Activated CD4-positive, alpha-beta T cell treated with anti-CD3 and anti-CD28 coated beads for 48 hours (primary cell): ENCODE data around the gene ATE1.
A peak's percentile ranks its signal among the peaks of the same experiment; 100 is the strongest.
"Not testable (repeated sequence)": the region's sequence is repeated elsewhere in the genome, so short reads cannot be mapped to it uniquely, and the experiment has no call there.

ENCODE experiments used
- DNase-seq: peaks from one replicate; pipeline ENCODE4 v3.0.0-alpha.2; 2020

The ATE1 gene

DNA sequence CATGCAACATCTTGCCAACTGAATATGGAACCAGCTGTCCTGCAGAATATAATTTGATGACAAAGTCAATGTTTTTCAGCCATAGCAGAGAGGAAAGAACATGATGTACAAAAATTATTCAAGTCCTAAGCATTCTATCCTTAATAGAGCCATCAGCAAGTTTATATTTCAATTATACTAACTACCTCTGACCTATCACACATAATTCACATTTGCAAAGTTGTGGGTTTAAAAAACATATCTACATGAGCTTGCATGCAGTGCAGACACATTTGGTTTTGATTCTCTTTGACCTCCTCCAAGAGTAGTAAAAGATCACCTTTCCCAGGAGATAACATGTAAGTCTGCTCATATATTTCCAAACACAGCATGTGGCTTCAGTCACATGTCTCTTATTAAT is 203.5 kb downstream of the ATE1 start:
- no peak for DNase-seq

- DNase-seq = no peak
Measured at GRCh38 chr10:121722665-121723064, 205.2 kb downstream of the ATE1 start.

DNA sequence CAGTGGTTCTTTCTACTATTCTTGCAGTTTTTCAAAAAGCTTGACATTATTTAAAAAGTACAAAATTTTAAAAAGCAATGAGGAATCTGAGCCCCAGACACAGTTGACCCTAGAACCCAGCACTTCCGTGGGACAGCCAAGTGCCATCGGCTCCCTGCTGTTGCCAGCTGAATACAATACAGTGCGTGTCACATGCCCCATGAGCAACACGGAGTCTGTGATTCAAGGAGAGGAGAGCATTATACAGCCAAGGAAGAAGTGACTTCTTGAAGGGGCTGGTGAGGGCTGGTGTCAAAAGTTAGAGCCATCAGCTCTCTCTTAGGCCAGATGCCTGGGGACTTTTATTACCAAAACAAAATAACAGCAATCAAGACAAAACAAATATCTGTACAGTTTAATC is 206.6 kb downstream of the ATE1 start:
- DNase-seq = no peak

- DNase-seq = no peak
Measured at GRCh38 chr10:121715969-121716368, 211.9 kb downstream of the ATE1 start.

DNA sequence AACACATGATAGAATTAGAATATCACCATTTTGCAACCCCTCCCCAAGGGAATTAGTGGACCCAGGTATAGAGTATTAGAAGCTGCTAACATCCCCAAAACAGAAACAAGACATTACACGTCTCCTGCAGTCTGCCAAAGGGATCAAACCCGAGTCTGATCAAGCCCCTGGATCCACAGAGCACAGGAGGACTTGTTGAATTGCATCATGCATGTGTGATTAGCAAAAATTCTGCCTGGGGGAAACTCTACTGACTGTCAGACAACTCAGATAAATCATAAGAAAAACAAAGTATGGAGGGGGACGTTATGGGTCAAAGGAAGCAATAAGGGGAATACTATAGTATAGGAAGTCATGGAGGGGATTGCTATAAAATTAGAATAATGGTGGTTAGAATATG is 212.8 kb downstream of the ATE1 start:
- no peak for DNase-seq

GRCh38 chr10:121713486-121713885 is 214.3 kb downstream of the ATE1 start:
- DNase-seq = no peak

DNA sequence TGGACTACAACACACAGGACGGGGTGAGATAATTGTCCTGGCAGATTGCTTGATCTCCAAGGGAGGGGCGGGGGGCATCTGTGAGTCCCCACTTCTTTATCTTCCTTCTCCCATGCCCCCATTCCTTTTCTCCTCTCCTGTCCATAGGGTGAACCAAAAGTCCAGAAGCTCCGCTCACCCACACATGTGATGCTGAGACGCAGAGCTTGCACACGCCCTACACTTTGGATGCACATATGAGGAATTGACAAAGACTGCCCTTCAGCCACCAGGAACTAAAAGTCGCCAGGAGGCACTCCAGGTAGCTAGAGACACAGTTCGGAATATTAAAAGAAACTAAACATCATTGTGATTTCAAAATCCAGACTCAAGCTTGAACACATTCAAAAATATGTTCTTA is 216.9 kb downstream of the ATE1 start:
- no peak for DNase-seq

DNA sequence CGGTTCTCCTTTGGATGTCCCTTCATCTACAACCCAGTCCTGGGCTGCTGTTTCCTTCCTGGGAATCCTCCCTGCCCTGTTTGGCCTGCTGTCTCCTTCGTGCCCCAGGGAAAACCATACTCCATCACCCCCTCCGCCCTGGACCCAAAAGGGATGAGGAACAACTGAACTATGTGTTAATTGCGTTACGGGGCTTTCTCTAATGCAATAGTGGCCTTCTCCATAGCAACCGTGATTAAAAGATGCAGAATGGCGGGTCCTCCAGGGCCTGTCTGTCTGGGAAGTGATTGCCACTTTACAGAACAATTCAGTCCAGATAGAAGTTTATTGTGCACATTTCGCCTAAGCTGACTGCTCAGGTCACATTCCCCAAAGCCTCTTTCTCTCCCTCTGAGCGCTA is 217.6 kb downstream of the ATE1 start:
- no peak for DNase-seq

GRCh38 chr10:121709675-121710073 is 218.2 kb downstream of the ATE1 start:
- no peak for DNase-seq

- DNase-seq = no peak
Measured at GRCh38 chr10:121708728-121709674, 218.8 kb downstream of the ATE1 start.

DNA sequence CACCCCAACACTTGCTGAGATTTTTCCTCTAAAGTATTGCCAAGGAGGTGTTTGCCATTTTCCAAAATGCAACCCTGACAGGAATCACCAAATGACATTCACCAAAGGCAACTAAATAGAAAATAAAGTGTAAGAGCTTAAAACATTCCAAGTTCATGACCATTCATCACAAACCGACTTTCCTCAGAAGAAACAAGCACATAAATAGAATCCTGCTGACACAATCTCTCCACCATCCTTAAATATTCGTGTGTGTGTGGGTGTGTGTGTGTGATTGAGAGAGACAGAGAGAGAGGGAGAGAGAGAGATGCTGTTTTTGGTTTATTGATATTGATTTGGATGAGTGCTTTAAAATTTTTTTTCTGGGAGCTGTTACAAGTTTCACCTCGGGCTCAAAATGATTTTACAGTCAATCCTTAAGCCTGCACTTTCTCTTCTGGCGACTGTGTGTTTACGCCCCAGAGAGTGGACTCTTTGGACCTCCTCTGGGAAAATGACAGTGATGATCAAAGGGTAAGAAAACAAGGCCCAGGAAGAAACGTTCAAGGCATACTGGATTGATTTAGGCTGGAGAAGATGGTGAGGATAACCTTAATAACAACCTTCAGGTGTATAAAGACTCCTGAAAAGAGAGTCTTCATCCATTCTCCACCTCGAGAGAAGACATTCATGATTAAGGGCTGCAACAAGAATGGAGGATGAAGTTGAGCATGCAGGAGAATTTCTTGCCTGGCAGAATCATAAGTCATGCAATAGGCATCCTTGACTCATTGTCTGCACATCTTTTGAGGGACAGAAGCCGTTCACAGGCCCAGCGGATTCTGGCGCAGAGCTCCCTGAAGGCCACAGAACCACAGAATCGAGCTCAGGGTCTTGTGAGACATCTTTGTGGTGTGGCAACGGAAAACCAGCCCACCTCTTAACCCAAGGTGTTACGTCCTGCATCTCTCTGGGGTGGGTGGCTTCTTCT is 225.2 kb downstream of the ATE1 start:
- no peak for DNase-seq

- DNase-seq = no peak
Measured at GRCh38 chr10:121700416-121700815, 227.4 kb downstream of the ATE1 start.

DNA sequence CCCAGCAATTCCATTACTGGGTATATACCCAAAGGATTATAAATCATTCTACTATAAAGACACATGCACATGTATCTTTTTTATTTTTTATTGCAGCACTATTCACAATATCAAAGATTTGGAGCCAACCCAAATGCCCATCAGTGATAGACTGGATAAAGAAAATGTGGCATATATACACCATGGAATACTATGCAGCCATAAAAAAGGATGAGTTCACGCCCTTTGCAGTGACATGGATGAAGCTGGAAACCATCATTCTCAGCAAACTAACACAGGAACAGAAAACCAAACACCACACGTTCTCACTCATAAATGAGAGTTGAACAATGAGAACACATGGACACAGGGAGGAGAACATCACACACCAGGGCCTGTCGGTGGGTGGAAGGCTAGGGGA is 228.1 kb downstream of the ATE1 start:
- DNase-seq = not testable (repeated sequence)

DNA sequence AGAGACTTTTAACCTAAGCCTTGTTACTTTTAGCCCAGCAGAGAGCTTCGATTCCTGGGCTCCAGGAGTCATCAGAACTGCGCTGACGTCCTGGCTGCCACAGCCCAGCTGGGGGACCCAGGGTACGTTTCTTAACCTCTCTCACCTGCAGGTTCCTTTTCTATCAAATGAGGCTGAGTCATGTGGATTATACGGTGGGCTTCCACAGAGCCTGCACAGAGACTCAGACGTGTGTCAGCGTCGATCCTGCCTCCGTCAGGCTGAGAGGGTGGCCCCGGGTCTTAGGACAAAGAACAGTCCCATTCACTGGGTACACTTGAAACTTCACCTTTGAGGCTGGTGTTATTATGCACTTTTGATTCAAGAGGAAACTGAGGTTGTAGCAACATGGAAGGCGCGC is 228.9 kb downstream of the ATE1 start:
- no peak for DNase-seq

DNA sequence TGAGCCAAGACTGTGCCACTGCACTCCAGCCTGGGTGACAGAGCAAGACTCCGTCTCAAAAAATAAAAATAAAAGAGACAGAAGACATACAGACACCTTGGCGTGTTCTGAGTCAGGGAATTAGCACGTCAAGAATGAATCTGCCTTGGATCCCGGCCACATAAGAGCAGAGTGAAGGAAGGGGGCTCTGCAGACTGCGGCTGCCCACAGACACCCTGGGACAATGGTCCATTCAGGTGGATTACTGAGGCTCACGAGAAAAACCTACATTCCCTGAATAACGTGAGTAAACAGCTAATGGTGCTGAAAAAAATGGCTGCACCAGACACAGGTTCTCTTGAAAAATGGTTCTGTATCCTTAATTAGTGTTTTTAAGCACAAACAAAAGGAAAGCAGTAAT is 229.5 kb downstream of the ATE1 start:
- DNase-seq = no peak

DNA sequence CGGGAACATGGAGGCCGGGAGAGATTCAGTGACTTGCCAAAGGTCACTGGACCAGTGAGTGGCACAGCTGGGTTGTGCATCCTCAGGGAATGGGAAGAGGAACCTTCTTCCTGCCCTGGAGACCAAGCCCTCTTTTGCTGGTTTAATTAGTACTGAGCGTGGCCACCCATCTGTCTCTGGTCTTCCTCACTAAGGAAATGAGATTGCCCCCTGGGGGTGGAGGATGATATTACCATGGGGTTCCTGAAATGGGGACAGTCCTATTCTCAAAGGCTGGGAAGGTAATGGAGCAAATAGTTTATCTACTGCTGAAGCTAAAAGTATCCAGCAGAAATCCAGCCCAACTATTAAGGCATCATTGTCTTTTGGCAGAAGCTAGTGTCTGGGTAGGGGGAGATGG is 231.0 kb downstream of the ATE1 start:
- peak; percentile 53 for DNase-seq

DNA sequence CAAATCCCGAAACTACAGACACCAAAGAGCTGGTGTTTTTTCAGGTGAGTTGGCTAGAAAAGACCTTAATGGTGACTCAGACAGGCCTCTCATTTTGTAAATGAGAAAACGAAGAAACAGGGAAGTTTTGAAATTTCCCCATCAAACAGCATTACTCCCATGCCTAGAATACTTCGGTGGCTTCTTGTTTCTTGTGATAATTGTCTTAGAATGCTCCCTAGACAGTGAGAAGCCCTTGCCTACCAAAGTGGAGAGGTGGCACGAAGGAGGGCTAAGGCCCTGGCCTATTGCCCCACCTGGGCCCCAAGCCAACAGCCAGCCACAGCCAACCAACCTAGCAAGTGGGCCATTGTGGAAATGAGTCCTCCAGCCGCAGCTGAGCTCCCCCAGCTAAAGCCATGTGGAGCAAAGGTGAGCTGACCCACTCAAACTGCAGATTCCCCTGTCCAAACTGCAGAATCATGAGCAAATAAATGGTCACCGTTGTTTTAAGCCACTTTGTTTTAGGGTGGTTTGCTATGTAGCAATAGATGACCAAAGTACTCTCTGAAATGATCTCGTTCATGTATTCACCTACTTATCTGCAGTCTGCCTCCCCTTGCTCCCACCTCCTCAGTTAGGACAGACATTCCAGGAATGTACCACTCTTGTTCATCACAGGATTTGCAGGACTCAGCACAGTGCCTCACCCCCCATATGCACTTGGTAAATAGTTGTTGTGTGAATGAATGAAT is 231.9 kb downstream of the ATE1 start:
- no peak for DNase-seq

GRCh38 chr10:121694966-121695643 is 232.7 kb downstream of the ATE1 start:
- DNase-seq = no peak

DNA sequence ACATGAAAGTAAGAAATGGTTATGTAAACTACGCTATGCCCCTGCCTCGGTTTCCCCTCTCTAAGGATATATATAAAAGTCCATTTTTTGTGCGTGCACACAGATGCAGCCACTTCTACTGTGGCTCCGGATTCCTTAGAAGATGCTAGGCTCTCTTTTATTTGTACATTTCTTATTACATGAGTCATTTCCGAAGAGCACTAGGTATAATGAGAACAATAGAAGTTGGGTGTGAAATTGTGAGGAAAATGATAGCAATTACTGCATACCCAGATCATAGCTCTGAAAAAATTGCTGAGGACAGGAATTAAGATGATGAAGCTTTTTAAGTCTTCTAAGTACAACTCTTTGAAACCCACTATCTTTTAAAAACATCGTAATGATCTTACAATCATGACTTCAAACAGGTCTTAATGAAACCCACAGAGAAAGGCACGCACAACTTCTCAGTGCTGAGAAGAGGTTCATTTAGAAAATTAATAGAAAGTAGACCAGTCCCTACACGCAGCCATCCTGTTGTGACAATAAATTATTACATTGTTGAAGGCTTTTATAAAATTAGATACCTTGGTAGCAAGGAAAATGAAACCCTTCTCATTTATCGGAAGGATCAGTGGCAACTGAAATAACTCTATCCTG is 233.4 kb downstream of the ATE1 start:
- no peak for DNase-seq

- DNase-seq = no peak
Measured at GRCh38 chr10:121692626-121693025, 235.2 kb downstream of the ATE1 start.

DNA sequence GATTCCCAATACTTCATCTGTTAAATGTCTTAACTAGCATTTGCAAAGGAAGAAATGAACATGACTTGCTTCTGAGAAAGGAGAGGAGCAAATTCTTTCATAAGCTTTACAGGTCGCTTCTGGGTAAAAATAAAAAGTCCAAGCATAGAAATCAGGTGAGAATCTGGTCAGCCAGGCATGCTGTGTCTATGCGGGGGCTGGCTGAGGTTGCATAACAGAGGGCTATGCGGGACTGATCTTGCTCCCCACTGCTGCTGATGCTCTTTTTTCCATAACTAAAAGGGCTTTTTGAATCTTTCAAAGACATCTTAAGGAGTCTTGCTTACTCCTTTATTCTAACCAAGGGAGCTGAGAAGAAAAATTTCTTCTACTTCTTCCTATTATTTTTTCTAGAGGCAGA is 236.9 kb downstream of the ATE1 start:
- no peak for DNase-seq
